ENCODE data around the gene RSPO3.

The RSPO3 gene

DNA sequence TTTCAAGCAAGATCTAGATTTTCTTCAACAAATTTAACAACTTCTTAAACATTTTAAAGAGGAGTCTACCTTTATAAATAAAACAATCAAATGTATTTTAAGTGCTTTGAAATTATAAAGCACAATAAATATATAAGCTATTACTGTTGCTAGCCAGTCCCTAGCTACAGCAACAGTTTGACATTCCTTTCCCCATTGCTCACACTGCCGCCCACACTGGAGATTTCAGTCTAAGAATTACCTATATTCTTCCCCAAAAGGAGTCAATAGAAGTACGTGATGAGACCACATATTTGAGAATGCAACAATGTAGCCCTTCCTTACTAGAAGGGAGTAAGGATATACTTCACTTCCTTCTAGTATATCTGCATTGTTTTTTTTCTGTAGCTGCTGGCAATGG lies 82.8 kb downstream of the RSPO3 start:
- H3K4me3 ChIP-seq (ENCODE audit: low read length) = no peak overlapping the region
- H4K20me1 ChIP-seq (ENCODE audit: control insufficient read depth, insufficient read depth, low read depth, low read length) = no peaks in the 10 kb centered on the region
- peaks cover 4% of the 10 kb centered on the region; the same call in 1 of the 2 replicates for H3K27me3 ChIP-seq (ENCODE audit: control insufficient read depth, low read length)
- no peak for TF ChIP-seq CTCF (IDR thresholded peaks at IDR 0.05; ENCODE audit: low read depth, low read length, poor library complexity, severe bottlenecking)
- no peak for TF ChIP-seq EZH2phosphoT487 (IDR thresholded peaks at IDR 0.05; ENCODE audit: borderline replicate concordance, low read length)
- no peak overlapping the region for H3K27ac ChIP-seq (ENCODE audit: low read depth, low read length)
- H3K79me2 ChIP-seq (ENCODE audit: control insufficient read depth, low read length) = no peaks in the 10 kb centered on the region
- no peaks in the 10 kb centered on the region for H3K9me2 ChIP-seq (replicated peaks; ENCODE audit: control insufficient read depth, low read length)
- H3K4me1 ChIP-seq (ENCODE audit: control insufficient read depth, low read length) = no peaks in the 10 kb centered on the region
- H3F3A ChIP-seq (ENCODE audit: control insufficient read depth, insufficient read depth) = no peaks in the 10 kb centered on the region
- H3K36me3 ChIP-seq (ENCODE audit: control insufficient read depth, low read length) = no peaks in the 10 kb centered on the region
- H3K9me3 ChIP-seq (ENCODE audit: control insufficient read depth, insufficient read depth, low read length) = no peaks in the 10 kb centered on the region
- H3K4me2 ChIP-seq (ENCODE audit: low read length) = no peak overlapping the region

GRCh38 chr6:127202676-127203075 lies 84.2 kb downstream of the RSPO3 start:
- H3K4me3 ChIP-seq (ENCODE audit: low read length) = no peak overlapping the region
- no peaks in the 10 kb centered on the region for H3K79me2 ChIP-seq (ENCODE audit: control insufficient read depth, low read length)
- H3K27me3 ChIP-seq (ENCODE audit: control insufficient read depth, low read length) = no peaks in the 10 kb centered on the region
- H3K36me3 ChIP-seq (ENCODE audit: control insufficient read depth, low read length) = no peaks in the 10 kb centered on the region
- H3K27ac ChIP-seq (ENCODE audit: low read depth, low read length) = no peak overlapping the region
- no peaks in the 10 kb centered on the region for H3F3A ChIP-seq (ENCODE audit: control insufficient read depth, insufficient read depth)
- no peaks in the 10 kb centered on the region for H3K9me2 ChIP-seq (replicated peaks; ENCODE audit: control insufficient read depth, low read length)
- no peaks in the 10 kb centered on the region for H4K20me1 ChIP-seq (ENCODE audit: control insufficient read depth, insufficient read depth, low read depth, low read length)
- H3K4me2 ChIP-seq (ENCODE audit: low read length) = no peak overlapping the region
- no peak for TF ChIP-seq CTCF (IDR thresholded peaks at IDR 0.05; ENCODE audit: low read depth, low read length, poor library complexity, severe bottlenecking)
- TF ChIP-seq EZH2phosphoT487 (IDR thresholded peaks at IDR 0.05; ENCODE audit: borderline replicate concordance, low read length) = no peak
- H3K9me3 ChIP-seq (ENCODE audit: control insufficient read depth, insufficient read depth, low read length) = no peaks in the 10 kb centered on the region
- no peaks in the 10 kb centered on the region for H3K4me1 ChIP-seq (ENCODE audit: control insufficient read depth, low read length)

DNA sequence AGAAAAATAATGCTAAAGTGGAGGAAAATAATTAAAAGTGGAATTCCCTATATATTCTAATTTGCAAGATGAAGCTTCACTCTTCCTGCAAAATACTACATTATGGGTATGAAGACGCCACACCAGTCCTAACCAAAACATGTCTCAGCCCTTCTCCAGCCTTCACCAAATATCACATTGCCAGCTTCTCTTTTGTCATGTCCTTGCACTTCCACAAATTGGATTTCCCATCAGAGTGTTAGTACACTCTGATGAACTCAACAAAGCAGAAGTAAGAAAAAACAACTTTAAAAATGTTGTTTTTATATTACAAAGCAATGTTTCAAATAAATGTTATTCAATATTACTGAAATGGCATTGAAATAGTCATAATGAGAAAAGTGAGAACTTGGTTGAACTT lies 85.8 kb downstream of the RSPO3 start:
- TF ChIP-seq CTCF (IDR thresholded peaks at IDR 0.05; ENCODE audit: low read depth, low read length, poor library complexity, severe bottlenecking) (no peak), EZH2phosphoT487 (IDR thresholded peaks at IDR 0.05; ENCODE audit: borderline replicate concordance, low read length) (no peak)

GRCh38 chr6:127205036-127205435 lies 86.6 kb downstream of the RSPO3 start:
- Histone ChIP-seq H3K27me3 (ENCODE audit: control insufficient read depth, low read length) (no peaks in the 10 kb centered on the region), H3K4me1 (ENCODE audit: control insufficient read depth, low read length) (no peaks in the 10 kb centered on the region), H3K79me2 (ENCODE audit: control insufficient read depth, low read length) (no peaks in the 10 kb centered on the region), H3K36me3 (ENCODE audit: control insufficient read depth, low read length) (no peaks in the 10 kb centered on the region), H3K9me2 (replicated peaks; ENCODE audit: control insufficient read depth, low read length) (no peaks in the 10 kb centered on the region), H3K9me3 (ENCODE audit: control insufficient read depth, insufficient read depth, low read length) (no peaks in the 10 kb centered on the region), H3F3A (ENCODE audit: control insufficient read depth, insufficient read depth) (no peaks in the 10 kb centered on the region), H3K27ac (ENCODE audit: low read depth, low read length) (no peak overlapping the region), H3K4me3 (ENCODE audit: low read length) (no peak overlapping the region), H4K20me1 (ENCODE audit: control insufficient read depth, insufficient read depth, low read depth, low read length) (no peaks in the 10 kb centered on the region), H3K4me2 (ENCODE audit: low read length) (no peak overlapping the region)
- TF ChIP-seq CTCF (IDR thresholded peaks at IDR 0.05; ENCODE audit: low read depth, low read length, poor library complexity, severe bottlenecking) (no peak), EZH2phosphoT487 (IDR thresholded peaks at IDR 0.05; ENCODE audit: borderline replicate concordance, low read length) (no peak)

More for the DNA sequence above, 85.8 kb downstream of the RSPO3 start:
- Histone ChIP-seq H3K36me3 (ENCODE audit: control insufficient read depth, low read length) (no peaks in the 10 kb centered on the region), H3K4me2 (ENCODE audit: low read length) (no peak overlapping the region), H3K9me2 (replicated peaks; ENCODE audit: control insufficient read depth, low read length) (no peaks in the 10 kb centered on the region), H4K20me1 (ENCODE audit: control insufficient read depth, insufficient read depth, low read depth, low read length) (no peaks in the 10 kb centered on the region), H3K79me2 (ENCODE audit: control insufficient read depth, low read length) (no peaks in the 10 kb centered on the region), H3K27ac (ENCODE audit: low read depth, low read length) (no peak overlapping the region), H3K9me3 (ENCODE audit: control insufficient read depth, insufficient read depth, low read length) (no peaks in the 10 kb centered on the region), H3K4me3 (ENCODE audit: low read length) (no peak overlapping the region), H3K27me3 (ENCODE audit: control insufficient read depth, low read length) (no peaks in the 10 kb centered on the region), H3F3A (ENCODE audit: control insufficient read depth, insufficient read depth) (no peaks in the 10 kb centered on the region), H3K4me1 (ENCODE audit: control insufficient read depth, low read length) (no peaks in the 10 kb centered on the region)

Data from DOHH2 (cell line).